ENCODE measurements around the gene CUL9.

Gene CUL9

DNA sequence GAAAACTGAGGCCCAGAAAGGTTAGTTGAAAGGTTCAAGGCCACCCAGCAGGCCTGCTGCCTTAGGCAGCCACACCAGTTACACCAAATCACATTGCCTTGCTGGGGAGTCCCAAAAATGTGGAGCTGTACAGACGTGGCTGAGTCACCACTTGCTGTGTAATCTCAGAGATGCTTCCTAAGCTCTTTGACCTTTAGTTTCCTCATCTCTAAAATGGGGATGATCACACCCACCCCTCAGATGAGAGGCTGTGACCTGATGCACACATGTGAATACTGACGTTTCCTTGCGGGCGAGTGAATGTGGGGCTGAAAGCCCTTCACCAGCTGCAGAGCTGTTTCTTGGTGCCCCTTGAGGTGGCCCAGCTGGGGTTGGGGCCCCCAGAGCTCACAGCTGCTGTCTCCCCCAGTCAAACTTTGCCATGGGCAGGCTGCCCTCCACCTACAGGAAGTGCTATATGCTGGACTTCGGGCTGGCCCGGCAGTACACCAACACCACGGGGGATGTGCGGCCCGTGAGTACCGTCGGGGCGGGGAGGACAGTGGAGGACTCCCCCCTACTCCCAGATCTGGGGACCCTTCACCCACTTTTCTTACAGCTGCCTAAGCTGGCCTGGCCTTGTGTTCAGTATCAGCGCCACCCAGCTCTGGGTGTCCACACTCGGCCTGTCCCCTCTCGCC, 72.3 kb downstream of the CUL9 start:
- Histone ChIP-seq H3K27me3 (ENCODE audit: control insufficient read depth in 5 of 5, insufficient read depth in 4 of 5, low read length in 5 of 5) (peaks cover 15 to 49% (median 40%) of the 10 kb centered on the region in 5 donors), H3K9me3 (ENCODE audit: control insufficient read depth in 5 of 5, low read length in 5 of 5) (no peaks in the 10 kb centered on the region), H3K4me1 (ENCODE audit: control insufficient read depth in 5 of 5, insufficient read depth in 5 of 5, low read length in 5 of 5) (peaks cover 0 to 4% (median 0%) of the 10 kb centered on the region in 5 donors), H3K9ac (ENCODE audit: low read length in 5 of 5) (no peak overlapping the region), H3K36me3 (ENCODE audit: control insufficient read depth in 5 of 5, insufficient read depth in 5 of 5, low read length in 5 of 5) (no peaks in the 10 kb centered on the region), H3K4me3 (ENCODE audit: low read depth in 1 of 5, low read length in 5 of 5) (no peak overlapping the region), H3K27ac (ENCODE audit: low read depth, low read length) (no peak overlapping the region)

DNA sequence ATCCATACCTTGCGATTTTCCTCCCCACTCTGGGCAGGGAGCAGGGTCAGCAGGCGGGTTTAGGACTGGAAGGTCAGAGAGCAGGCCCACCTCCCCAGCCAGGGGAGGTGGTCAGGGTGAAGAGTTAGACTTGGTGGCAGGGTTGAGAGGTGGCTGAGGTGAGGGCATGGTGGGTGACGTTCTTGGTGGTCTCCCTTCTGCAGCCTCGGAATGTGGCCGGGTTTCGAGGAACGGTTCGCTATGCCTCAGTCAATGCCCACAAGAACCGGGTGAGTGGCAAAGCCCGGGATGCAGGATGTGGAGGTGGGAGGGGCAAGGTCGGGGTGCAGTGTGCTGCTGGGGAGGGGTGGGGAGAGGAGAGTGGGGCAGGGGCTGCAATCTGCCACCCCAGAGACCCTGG, 72.8 kb downstream of the CUL9 start:
- H3K27ac ChIP-seq (ENCODE audit: low read depth, low read length) = no peak overlapping the region
- H3K4me1 ChIP-seq (ENCODE audit: control insufficient read depth in 5 of 5, insufficient read depth in 5 of 5, low read length in 5 of 5) = peaks cover 0 to 4% (median 0%) of the 10 kb centered on the region in 5 donors
- peaks cover 15 to 49% (median 40%) of the 10 kb centered on the region in 5 donors for H3K27me3 ChIP-seq (ENCODE audit: control insufficient read depth in 5 of 5, insufficient read depth in 4 of 5, low read length in 5 of 5)
- no peak overlapping the region for H3K4me3 ChIP-seq (ENCODE audit: low read depth in 1 of 5, low read length in 5 of 5)
- H3K9ac ChIP-seq (ENCODE audit: low read length in 5 of 5) = no peak overlapping the region
- H3K36me3 ChIP-seq (ENCODE audit: control insufficient read depth in 5 of 5, insufficient read depth in 5 of 5, low read length in 5 of 5) = no peaks in the 10 kb centered on the region
- H3K9me3 ChIP-seq (ENCODE audit: control insufficient read depth in 5 of 5, low read length in 5 of 5) = no peaks in the 10 kb centered on the region

DNA sequence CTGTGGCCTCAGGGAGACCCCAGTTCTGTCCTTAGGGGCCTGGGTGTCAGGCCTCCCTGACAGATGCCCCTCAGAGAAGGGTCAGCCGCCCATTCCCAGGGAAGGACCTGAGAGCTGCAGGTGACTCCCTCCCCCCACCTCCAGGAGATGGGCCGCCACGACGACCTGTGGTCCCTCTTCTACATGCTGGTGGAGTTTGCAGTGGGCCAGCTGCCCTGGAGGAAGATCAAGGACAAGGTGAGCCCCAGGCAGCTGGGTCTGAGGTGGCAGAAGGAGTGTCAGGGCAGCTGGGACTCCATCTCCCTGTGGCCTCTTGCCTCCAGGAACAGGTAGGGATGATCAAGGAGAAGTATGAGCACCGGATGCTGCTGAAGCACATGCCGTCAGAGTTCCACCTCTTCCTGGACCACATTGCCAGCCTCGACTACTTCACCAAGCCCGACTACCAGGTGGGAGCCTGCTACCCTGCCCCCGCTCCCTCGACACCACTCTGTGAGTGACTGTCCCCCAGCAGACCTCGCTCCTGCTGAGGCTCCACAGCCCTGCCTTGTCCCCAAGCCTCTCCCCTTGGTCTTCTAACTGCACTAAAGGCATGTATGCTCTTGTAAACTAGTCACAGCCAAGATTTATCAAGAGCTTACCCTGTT, 73.5 kb downstream of the CUL9 start:
- H3K27ac ChIP-seq (ENCODE audit: low read depth, low read length) = no peak overlapping the region
- H3K27me3 ChIP-seq (ENCODE audit: control insufficient read depth in 5 of 5, insufficient read depth in 4 of 5, low read length in 5 of 5) = peaks cover 15 to 49% (median 39%) of the 10 kb centered on the region in 5 donors
- no peak overlapping the region for H3K4me3 ChIP-seq (ENCODE audit: low read depth in 1 of 5, low read length in 5 of 5)
- no peak overlapping the region for H3K9ac ChIP-seq (ENCODE audit: low read length in 5 of 5)
- H3K36me3 ChIP-seq (ENCODE audit: control insufficient read depth in 5 of 5, insufficient read depth in 5 of 5, low read length in 5 of 5) = no peaks in the 10 kb centered on the region
- no peaks in the 10 kb centered on the region for H3K9me3 ChIP-seq (ENCODE audit: control insufficient read depth in 5 of 5, low read length in 5 of 5)
- H3K4me1 ChIP-seq (ENCODE audit: control insufficient read depth in 5 of 5, insufficient read depth in 5 of 5, low read length in 5 of 5) = peaks cover 0 to 4% (median 0%) of the 10 kb centered on the region in 5 donors

DNA sequence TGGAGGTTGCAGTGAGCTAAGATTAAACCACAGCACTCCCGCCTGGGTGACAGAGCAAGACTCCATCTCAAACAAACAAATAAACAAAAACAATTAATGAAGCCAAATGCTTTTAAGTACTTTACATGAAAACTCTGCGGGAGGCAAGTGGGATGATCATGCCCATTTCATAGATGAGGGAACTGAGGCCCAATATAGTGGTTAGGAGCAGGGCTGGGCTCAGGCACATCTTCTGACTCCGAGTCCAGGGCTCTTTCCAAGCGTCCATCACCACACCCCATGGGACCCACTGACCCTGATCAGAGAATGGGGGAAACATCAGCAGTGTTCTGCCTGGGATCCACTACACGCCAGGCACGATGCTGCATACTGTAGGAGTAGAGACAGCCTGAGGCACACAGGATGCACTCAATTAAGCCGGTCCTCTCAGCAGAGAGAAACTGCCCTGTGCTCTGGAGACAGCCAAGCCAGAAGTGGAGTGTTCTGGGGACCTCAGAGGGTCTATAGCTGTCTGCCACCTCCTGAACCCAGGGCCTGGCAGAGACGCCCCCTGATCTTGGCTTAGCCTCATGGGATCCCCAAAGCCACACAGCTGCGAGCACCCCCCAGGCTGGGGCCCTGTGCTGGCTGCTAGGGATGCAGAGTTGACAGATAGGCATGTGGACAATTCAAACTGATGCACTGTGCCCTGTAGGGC, 74.8 kb downstream of the CUL9 start:
- Histone ChIP-seq H3K36me3 (ENCODE audit: control insufficient read depth in 5 of 5, insufficient read depth in 5 of 5, low read length in 5 of 5) (no peaks in the 10 kb centered on the region), H3K4me1 (ENCODE audit: control insufficient read depth in 5 of 5, insufficient read depth in 5 of 5, low read length in 5 of 5) (peaks cover 0 to under 1% (median 0%) of the 10 kb centered on the region in 5 donors), H3K27ac (ENCODE audit: low read depth, low read length) (no peak overlapping the region), H3K9ac (ENCODE audit: low read length in 5 of 5) (no peak overlapping the region), H3K4me3 (ENCODE audit: low read depth in 1 of 5, low read length in 5 of 5) (no peak overlapping the region), H3K9me3 (ENCODE audit: control insufficient read depth in 5 of 5, low read length in 5 of 5) (no peaks in the 10 kb centered on the region), H3K27me3 (ENCODE audit: control insufficient read depth in 5 of 5, insufficient read depth in 4 of 5, low read length in 5 of 5) (peaks cover 5 to 37% (median 30%) of the 10 kb centered on the region in 5 donors)

DNA sequence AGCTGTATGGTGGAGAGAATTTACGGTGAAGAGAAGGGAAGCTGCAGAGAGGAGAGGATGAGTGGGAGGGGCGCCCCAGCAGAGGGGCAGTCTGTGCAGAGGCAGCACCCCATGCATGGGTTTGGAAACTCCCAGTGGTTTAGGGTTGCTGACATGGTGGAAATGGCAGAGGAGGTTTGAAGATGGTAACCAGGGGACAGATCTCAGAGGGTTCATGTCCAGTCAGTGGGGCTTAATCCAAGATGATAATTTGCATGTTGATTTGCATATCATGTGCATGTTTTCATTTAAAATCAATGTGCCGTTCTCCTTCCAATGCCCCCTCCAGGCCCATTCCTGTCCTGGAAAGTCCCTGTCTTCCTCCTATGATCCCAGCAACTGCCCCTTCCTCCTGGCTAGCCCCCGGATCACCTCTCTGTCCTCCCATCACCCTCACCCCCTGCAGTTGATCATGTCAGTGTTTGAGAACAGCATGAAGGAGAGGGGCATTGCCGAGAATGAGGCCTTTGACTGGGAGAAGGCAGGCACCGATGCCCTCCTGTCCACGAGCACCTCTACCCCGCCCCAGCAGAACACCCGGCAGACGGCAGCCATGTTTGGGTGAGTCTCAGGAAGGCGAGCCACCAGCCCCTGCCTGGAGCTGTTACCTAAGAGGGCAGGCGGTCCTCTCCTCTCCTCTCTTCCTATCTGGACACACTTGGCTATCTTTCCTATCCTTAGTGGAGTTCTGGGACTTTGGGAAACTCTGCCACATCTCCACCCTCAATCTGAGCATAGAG, 75.6 kb downstream of the CUL9 start:
- no peaks in the 10 kb centered on the region for H3K4me1 ChIP-seq (ENCODE audit: control insufficient read depth in 5 of 5, insufficient read depth in 5 of 5, low read length in 5 of 5)
- H3K27me3 ChIP-seq (ENCODE audit: control insufficient read depth in 5 of 5, insufficient read depth in 4 of 5, low read length in 5 of 5) = peaks cover 5 to 31% (median 24%) of the 10 kb centered on the region in 5 donors
- H3K36me3 ChIP-seq (ENCODE audit: control insufficient read depth in 5 of 5, insufficient read depth in 5 of 5, low read length in 5 of 5) = no peaks in the 10 kb centered on the region
- H3K4me3 ChIP-seq (ENCODE audit: low read depth in 1 of 5, low read length in 5 of 5) = no peak overlapping the region
- no peaks in the 10 kb centered on the region for H3K9me3 ChIP-seq (ENCODE audit: control insufficient read depth in 5 of 5, low read length in 5 of 5)
- no peak overlapping the region for H3K27ac ChIP-seq (ENCODE audit: low read depth, low read length)
- H3K9ac ChIP-seq (ENCODE audit: low read length in 5 of 5) = no peak overlapping the region

DNA sequence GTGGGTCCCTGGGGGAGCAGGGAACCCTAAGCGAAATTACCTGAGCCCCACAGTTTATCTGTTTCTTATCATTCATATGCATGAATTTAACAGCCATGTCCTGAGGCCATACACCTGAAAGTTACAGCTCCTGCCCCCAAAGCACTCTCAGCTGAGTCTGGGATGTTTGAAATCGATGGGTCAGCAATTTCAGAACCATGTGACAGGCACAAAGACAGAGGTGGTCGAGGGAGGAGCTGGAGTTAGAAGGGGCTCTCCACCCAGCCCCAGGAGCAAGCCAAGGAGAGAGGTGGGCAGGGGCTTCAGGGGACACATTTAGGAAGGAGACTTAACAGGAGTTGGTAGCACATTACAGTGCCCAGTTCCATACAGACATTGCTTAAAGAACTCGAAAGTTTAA, 76.2 kb downstream of the CUL9 start:
- Histone ChIP-seq H3K4me3 (ENCODE audit: low read depth in 1 of 5, low read length in 5 of 5) (no peak overlapping the region), H3K9me3 (ENCODE audit: control insufficient read depth in 5 of 5, low read length in 5 of 5) (no peaks in the 10 kb centered on the region), H3K4me1 (ENCODE audit: control insufficient read depth in 5 of 5, insufficient read depth in 5 of 5, low read length in 5 of 5) (no peaks in the 10 kb centered on the region), H3K36me3 (ENCODE audit: control insufficient read depth in 5 of 5, insufficient read depth in 5 of 5, low read length in 5 of 5) (no peaks in the 10 kb centered on the region), H3K27ac (ENCODE audit: low read depth, low read length) (no peak overlapping the region), H3K27me3 (ENCODE audit: control insufficient read depth in 5 of 5, insufficient read depth in 4 of 5, low read length in 5 of 5) (peaks cover 0 to 25% (median 18%) of the 10 kb centered on the region in 5 donors), H3K9ac (ENCODE audit: low read length in 5 of 5) (no peak overlapping the region)

DNA sequence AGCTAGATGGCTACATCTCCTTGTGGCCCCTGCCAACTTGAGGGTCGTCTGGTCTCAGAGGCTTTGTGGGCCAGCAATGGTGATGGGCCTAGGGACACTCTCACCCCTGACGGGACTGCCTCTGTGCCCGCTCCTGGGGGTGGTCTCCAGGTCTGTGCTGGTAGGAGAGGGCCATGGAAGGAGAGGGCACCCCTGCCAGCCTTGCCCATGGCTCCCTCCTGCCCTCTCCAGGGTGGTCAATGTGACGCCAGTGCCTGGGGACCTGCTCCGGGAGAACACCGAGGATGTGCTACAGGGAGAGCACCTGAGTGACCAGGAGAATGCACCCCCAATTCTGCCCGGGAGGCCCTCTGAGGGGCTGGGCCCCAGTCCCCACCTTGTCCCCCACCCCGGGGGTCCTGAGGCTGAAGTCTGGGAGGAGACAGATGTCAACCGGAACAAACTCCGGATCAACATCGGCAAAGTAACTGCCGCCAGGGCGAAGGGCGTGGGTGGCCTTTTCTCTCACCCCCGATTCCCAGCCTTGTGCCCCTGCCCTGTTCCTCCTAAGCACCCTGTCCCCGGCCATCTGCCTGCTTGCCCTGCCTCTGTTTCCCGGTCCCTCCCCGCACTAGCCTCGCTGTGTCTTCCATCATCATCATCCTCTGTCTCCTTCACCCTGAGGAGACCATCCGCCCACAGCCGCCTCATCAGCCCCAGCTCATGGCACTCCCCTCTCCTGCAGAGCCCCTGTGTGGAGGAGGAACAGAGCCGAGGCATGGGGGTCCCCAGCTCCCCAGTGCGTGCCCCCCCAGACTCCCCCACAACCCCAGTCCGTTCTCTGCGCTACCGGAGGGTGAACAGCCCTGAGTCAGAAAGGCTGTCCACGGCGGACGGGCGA, 77.1 kb downstream of the CUL9 start:
- no peak overlapping the region for H3K27ac ChIP-seq (ENCODE audit: low read depth, low read length)
- no peak overlapping the region for H3K9ac ChIP-seq (ENCODE audit: low read length in 5 of 5)
- H3K4me3 ChIP-seq (ENCODE audit: low read depth in 1 of 5, low read length in 5 of 5) = no peak overlapping the region
- no peaks in the 10 kb centered on the region for H3K36me3 ChIP-seq (ENCODE audit: control insufficient read depth in 5 of 5, insufficient read depth in 5 of 5, low read length in 5 of 5)
- peaks cover 0 to 25% (median 15%) of the 10 kb centered on the region in 5 donors for H3K27me3 ChIP-seq (ENCODE audit: control insufficient read depth in 5 of 5, insufficient read depth in 4 of 5, low read length in 5 of 5)
- no peaks in the 10 kb centered on the region for H3K9me3 ChIP-seq (ENCODE audit: control insufficient read depth in 5 of 5, low read length in 5 of 5)
- no peaks in the 10 kb centered on the region for H3K4me1 ChIP-seq (ENCODE audit: control insufficient read depth in 5 of 5, insufficient read depth in 5 of 5, low read length in 5 of 5)

DNA sequence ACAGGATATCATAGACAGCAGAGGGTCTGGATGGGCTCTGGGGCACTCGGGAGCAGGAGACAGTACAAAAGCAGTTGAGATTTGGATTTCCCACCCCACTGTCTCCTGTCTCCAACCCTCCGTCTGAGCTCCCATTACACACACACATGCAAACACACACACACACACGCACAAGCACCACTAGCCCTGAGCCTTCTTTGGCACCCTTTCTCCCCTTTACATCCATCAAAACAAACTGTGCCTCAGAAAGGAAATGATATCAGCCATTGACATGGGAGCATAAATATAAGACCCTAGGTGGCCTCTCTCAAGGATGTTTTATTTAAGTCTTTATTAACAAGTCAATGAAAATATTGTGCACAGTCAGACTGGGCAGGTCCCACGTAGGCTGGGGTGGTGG, 78.8 kb downstream of the CUL9 start:
- Histone ChIP-seq H3K9ac (ENCODE audit: low read length in 5 of 5) (no peak overlapping the region), H3K4me1 (ENCODE audit: control insufficient read depth in 5 of 5, insufficient read depth in 5 of 5, low read length in 5 of 5) (no peaks in the 10 kb centered on the region), H3K4me3 (ENCODE audit: low read depth in 1 of 5, low read length in 5 of 5) (no peak overlapping the region), H3K36me3 (ENCODE audit: control insufficient read depth in 5 of 5, insufficient read depth in 5 of 5, low read length in 5 of 5) (no peaks in the 10 kb centered on the region), H3K9me3 (ENCODE audit: control insufficient read depth in 5 of 5, low read length in 5 of 5) (no peaks in the 10 kb centered on the region), H3K27me3 (ENCODE audit: control insufficient read depth in 5 of 5, insufficient read depth in 4 of 5, low read length in 5 of 5) (peaks cover 0 to 15% (median 9%) of the 10 kb centered on the region in 5 donors), H3K27ac (ENCODE audit: low read depth, low read length) (no peak overlapping the region)

DNA sequence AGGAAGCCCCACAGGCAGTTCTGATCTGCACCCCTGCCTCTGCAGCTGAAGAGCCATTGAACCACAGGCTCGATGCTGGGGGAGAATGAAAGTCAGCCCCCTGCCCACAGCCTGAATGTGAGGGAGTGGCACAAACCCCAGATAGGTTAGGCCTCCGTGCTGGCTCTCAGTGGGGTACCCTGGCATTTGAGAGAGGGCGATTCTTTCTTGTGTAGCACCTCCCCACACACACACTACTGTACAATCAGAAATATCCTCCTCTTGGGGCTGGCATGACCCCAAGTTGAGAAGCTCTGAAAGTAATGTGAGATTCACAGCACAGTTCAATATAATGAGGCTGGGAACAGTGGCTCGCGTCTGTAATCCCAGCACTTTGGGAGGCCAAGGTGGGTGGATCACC, 79.2 kb downstream of the CUL9 start:
- no peak overlapping the region for H3K27ac ChIP-seq (ENCODE audit: low read depth, low read length)
- H3K36me3 ChIP-seq (ENCODE audit: control insufficient read depth in 5 of 5, insufficient read depth in 5 of 5, low read length in 5 of 5) = no peaks in the 10 kb centered on the region

More for the DNA sequence above, 79.2 kb downstream of the CUL9 start:
- Histone ChIP-seq H3K4me3 (ENCODE audit: low read depth in 1 of 5, low read length in 5 of 5) (no peak overlapping the region), H3K27me3 (ENCODE audit: control insufficient read depth in 5 of 5, insufficient read depth in 4 of 5, low read length in 5 of 5) (peaks cover 0 to 15% (median 8%) of the 10 kb centered on the region in 5 donors), H3K4me1 (ENCODE audit: control insufficient read depth in 5 of 5, insufficient read depth in 5 of 5, low read length in 5 of 5) (no peaks in the 10 kb centered on the region), H3K9ac (ENCODE audit: low read length in 5 of 5) (no peak overlapping the region), H3K9me3 (ENCODE audit: control insufficient read depth in 5 of 5, low read length in 5 of 5) (no peaks in the 10 kb centered on the region)
